HepG2 (cell line): ENCODE results near the gene DNMT3L. TPM values are rescaled to one million over a fixed set of nuclear protein-coding genes. Genes with fewer than 3 reads are reported as not detected.

ENCODE experiments used
- ATAC-seq: fragments of 200-7000 bp; cut with Tn5 transposase; 3 replicates; pipeline ENCODE4 v1.9.1; 2020; ENCODE audit warnings: mild to moderate bottlenecking, moderate library complexity
- BruUV-seq: library from RNA; stranded (reverse); fragments of 400-500 nt; replicated peaks from 2 replicates; lab custom pipeline; 2021; lab: Mats Ljungman, UMichigan
- CTCF ChIA-PET: fragments of 300-600 bp; formaldehyde crosslinking; extraction: SDS; loops from one replicate; lab custom pipeline; 2021; ENCODE audit warnings: low total read pairs, inconsistent platforms, low intra/inter-chr PET ratio; lab: Yijun Ruan, JAX
- POLR2A ChIA-PET: fragments of 350-600 bp; sonication (Branson Sonifier 250); formaldehyde crosslinking; loops from one replicate; lab custom pipeline; 2020; ENCODE audit warnings: antibody characterized with exemption, inconsistent platforms; lab: Yijun Ruan, JAX
- DNase-seq: peaks from one replicate; pipeline ENCODE4 v3.0.0-alpha.2; 2015; ENCODE audit warnings: low spot score
- FAIRE-seq: peaks from 3 replicates; lab custom pipeline; 2011; peaks lifted over from hg19 to GRCh38; lab: Jason Lieb, UNC
- H2AFZ ChIP-seq: one replicate; pipeline ENCODE4 v1.6.1; 2011; ENCODE audit warnings: low read length, inconsistent platforms
- H3K27ac ChIP-seq: fragments of 300-600 bp; 3 replicates; pipeline ENCODE4 v1.8.0; 2011; ENCODE audit warnings: mixed run types, mild to moderate bottlenecking, mixed read lengths, low read length, inconsistent platforms; ENCODE audit not compliant: insufficient read depth; ENCODE audit errors: extremely low read length
- H3K27me3 ChIP-seq, 2 experiments: fragments of 200-600 bp in 1 of 2; 2 replicates in 1 of 2; 3 replicates in 1 of 2; pipeline versions ENCODE4 v1.6.0 to v1.8.0; 2011; ENCODE audit warnings: low read length in 2 of 2, mild to moderate bottlenecking in 2 of 2, moderate library complexity in 2 of 2, inconsistent platforms in 1 of 2; ENCODE audit not compliant: insufficient read depth in 2 of 2, control insufficient read depth in 1 of 2
- H3K36me3 ChIP-seq, 2 experiments: fragments of 200-600 bp in 1 of 2; replicated peaks in 1 of 2; 2 replicates in 1 of 2; 3 replicates in 1 of 2; pipeline versions ENCODE4 v1.5.1 to v1.8.0; 2011; ENCODE audit warnings: low read length in 2 of 2, inconsistent platforms in 1 of 2; ENCODE audit not compliant: insufficient read depth in 2 of 2, control insufficient read depth in 1 of 2
- H3K4me1 ChIP-seq: 2 replicates; pipeline ENCODE4 v1.5.1; 2012; ENCODE audit warnings: low read length, inconsistent platforms; ENCODE audit not compliant: insufficient read depth
- H3K4me2 ChIP-seq: 2 replicates; pipeline ENCODE4 v1.6.0; 2011; ENCODE audit warnings: low read depth, low read length, inconsistent platforms
- H3K4me3 ChIP-seq, 3 experiments: fragments of 200-600 bp in 1 of 3; sonication (generic), shearing (Covaris generic) in 1 of 3; replicated peaks in 1 of 3; 2 replicates each; pipeline ENCODE4 v1.5.1; 2011 to 2016; ENCODE audit warnings: low read length in 3 of 3, inconsistent platforms in 2 of 3, low read depth in 2 of 3, mild to moderate bottlenecking in 2 of 3, control low read depth in 1 of 3, mixed read lengths in 1 of 3; ENCODE audit not compliant: insufficient read depth in 1 of 3
- H3K79me2 ChIP-seq: one replicate; pipeline ENCODE4 v1.6.1; 2011; ENCODE audit warnings: low read length, inconsistent platforms; ENCODE audit not compliant: insufficient read depth
- H3K9ac ChIP-seq: 2 replicates; pipeline ENCODE4 v1.6.0; 2011; ENCODE audit warnings: mild to moderate bottlenecking, low read depth, low read length, inconsistent platforms; ENCODE audit not compliant: insufficient read depth
- H3K9me3 ChIP-seq: 2 replicates; pipeline ENCODE4 v1.5.1; 2012; ENCODE audit warnings: mild to moderate bottlenecking, low read length
- H4K20me1 ChIP-seq: 2 replicates; pipeline ENCODE4 v1.6.0; 2011; ENCODE audit warnings: inconsistent platforms, mild to moderate bottlenecking, low read length, moderate library complexity; ENCODE audit not compliant: insufficient read depth
- ELF4 ChIP-seq: sonication (generic); formaldehyde crosslinking; IDR thresholded peaks from 2 replicates; pipeline ENCODE4 v1.5.0; 2020; ENCODE audit warnings: missing genetic modification reagents, mild to moderate bottlenecking, moderate library complexity, borderline replicate concordance
- FOSL1 ChIP-seq: sonication (generic); formaldehyde crosslinking; IDR thresholded peaks from 2 replicates; pipeline ENCODE4 v1.9.0; 2021; ENCODE audit warnings: missing genetic modification reagents, borderline replicate concordance
- FOSL2 ChIP-seq: sonication (generic); formaldehyde crosslinking; IDR thresholded peaks from 2 replicates; pipeline ENCODE4 v1.4.0; 2020; ENCODE audit warnings: missing genetic modification reagents
- HOXD1 ChIP-seq: sonication (generic); formaldehyde crosslinking; IDR thresholded peaks from 2 replicates; pipeline ENCODE4 v1.5.0; 2020; ENCODE audit warnings: missing genetic modification reagents
- ZBTB20 ChIP-seq: sonication (generic); formaldehyde crosslinking; IDR thresholded peaks from 2 replicates; pipeline ENCODE4 v1.8.1; 2023; ENCODE audit warnings: missing genetic modification reagents, low read depth, mild to moderate bottlenecking, borderline replicate concordance
- ZNF235 ChIP-seq: sonication (generic); formaldehyde crosslinking; IDR thresholded peaks from 2 replicates; pipeline ENCODE4 v1.8.1; 2023; ENCODE audit warnings: mild to moderate bottlenecking, missing genetic modification reagents, borderline replicate concordance
- ZNF598 ChIP-seq: sonication (generic); formaldehyde crosslinking; IDR thresholded peaks from 2 replicates; pipeline ENCODE4 v1.5.1; 2020; ENCODE audit warnings: mild to moderate bottlenecking, missing genetic modification reagents, borderline replicate concordance
- ZNF615 ChIP-seq: sonication (generic); formaldehyde crosslinking; IDR thresholded peaks from 2 replicates; pipeline ENCODE4 v1.5.0; 2020; ENCODE audit warnings: mild to moderate bottlenecking, missing genetic modification reagents, borderline replicate concordance
- WGBS: methylation state at CpG from one replicate; pipeline ENCODE4 v1.1.6; 2017; ENCODE audit warnings: low lambda C conversion rate; 5-methylcytosine and 5-hydroxymethylcytosine counted together
- in situ Hi-C: cut with HindIII; loops from 2 replicates; pipeline ENCODE4 v1.10.0; 2017; ENCODE audit warnings: low pct_unique_long_range_greater_than_20kb; ENCODE audit not compliant: extremely low pct_ligation_motif_present
- intact Hi-C: fragments of 100-400 bp; cut with micrococcal nuclease; formaldehyde crosslinking; loops from one replicate; pipeline ENCODE4 v1.10.0; 2022; ENCODE audit not compliant: unreplicated experiment
- polyA plus RNA-seq, 8 experiments: library from polyadenylated mRNA; depleted of rRNA in 3 of 8; stranded (reverse) in 7 of 8; unstranded in 1 of 8; fragments of >200 nt; fragmentation: Illumina TruSeq in 4 of 8; extraction: Trizol in 4 of 8; gene quantifications; 2 replicates each; pipeline versions ENCODE4 v1.2.1 to v1.2.3, GENCODE V29; 2011 to 2016; ENCODE audit warnings: low read depth in 4 of 8, missing spikeins in 1 of 8, mixed read lengths in 1 of 8; ENCODE audit not compliant: insufficient read depth in 1 of 8
- total RNA-seq, 5 experiments: library from RNA; depleted of rRNA; stranded (reverse); fragments of >200 nt; fragmentation: Illumina TruSeq; extraction: Trizol; gene quantifications; 2 replicates each; pipeline ENCODE4 v1.2.3, GENCODE V29; 2016; ENCODE audit warnings: low read depth in 1 of 5
- TF ChIP-seq, protein P1 (sequence below): sonication (generic); formaldehyde crosslinking; IDR thresholded peaks from 2 replicates; pipeline ENCODE4 v1.4.0; 2020; ENCODE audit warnings: mild to moderate bottlenecking, missing genetic modification reagents
- TF ChIP-seq, protein P2 (sequence below): sonication (generic); formaldehyde crosslinking; IDR thresholded peaks from 2 replicates; pipeline ENCODE4 v1.5.0; 2020; ENCODE audit warnings: mild to moderate bottlenecking, missing genetic modification reagents
- TF ChIP-seq, protein P3 (sequence below): sonication (generic); formaldehyde crosslinking; IDR thresholded peaks from 2 replicates; pipeline ENCODE4 v1.4.0; 2020; ENCODE audit warnings: missing genetic modification reagents, borderline replicate concordance
- TF ChIP-seq, protein P4 (sequence below): sonication (generic); formaldehyde crosslinking; IDR thresholded peaks from 2 replicates; pipeline ENCODE4 v1.4.0; 2020; ENCODE audit warnings: missing genetic modification reagents, borderline replicate concordance

The DNMT3L gene
- total and polyA plus RNA-seq, 2 of the 13 experiments (the other 11 are each of a cell fraction or from before 2014, with no cell fraction given): 0.75 to 1.7 TPM

DNA sequence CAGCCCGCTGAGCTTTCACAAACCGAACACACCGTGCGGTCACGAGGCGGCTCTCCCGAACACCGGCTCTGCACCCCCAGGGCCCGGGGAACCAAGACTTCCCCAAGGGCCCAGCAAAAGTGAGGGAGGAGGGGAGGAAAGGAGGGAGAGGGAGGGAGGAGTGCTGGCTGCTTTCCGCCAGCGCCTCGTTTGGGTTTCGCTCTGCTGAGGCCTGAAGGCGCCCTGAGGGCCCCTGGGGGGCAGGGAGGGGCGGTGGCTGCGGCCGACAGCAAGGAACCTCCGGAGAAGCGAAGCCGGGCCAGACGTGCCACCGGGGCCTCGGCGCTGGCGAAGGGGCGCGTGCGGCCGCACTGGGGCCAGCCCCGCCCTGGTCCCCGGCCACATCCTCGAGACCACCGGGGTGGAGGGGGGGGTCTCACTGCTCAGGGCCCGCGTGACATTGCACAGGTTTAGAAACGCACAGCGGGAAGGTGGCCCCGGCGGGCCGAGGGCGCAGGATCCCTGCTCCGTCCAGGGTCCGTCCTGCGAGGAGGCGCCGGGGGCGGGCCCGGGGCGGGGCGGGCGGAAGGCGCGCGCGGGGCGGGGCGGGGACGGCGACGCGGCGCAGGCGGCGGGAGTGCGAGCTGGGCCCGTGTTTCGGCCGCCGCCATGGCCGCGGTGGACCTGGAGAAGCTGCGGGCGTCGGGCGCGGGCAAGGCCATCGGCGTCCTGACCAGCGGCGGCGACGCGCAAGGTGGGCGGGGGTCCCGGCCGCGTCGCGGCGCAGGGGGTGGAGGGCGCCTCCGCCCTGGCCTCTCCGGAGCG, 38.0 kb upstream of the DNMT3L start, which contains the start of gene PFKL:
TSS of gene PFKL (plus strand) at position 596 of the 804 bp plus-strand sequence. CDS start at position 649, 53 bp downstream.
- intact Hi-C loops (loop anchor here (10.0 kb wide), 1 partner anchor 185 kb away; no protein-coding TSS in a partner anchor), in situ Hi-C loops (loop anchor here (5.0 kb wide), 1 partner anchor 38 kb away; the partner anchor contains the start of gene CFAP410)
- Histone ChIP-seq H3K79me2 (peaks cover 20% of the 10 kb centered on the region), H3K4me1 (peaks cover 75% of the 10 kb centered on the region), H3K4me3 (peak within 1 kb of the TSS; percentile 66 to 80 (median 75)), H2AFZ (no peak within 1 kb of the TSS), H3K27me3 (peaks cover 9 to 26% of the 10 kb centered on the region in 2 experiments), H3K9me3 (no peaks in the 10 kb centered on the region), H4K20me1 (peaks cover 11% of the 10 kb centered on the region; the same call in 1 of the 2 replicates), H3K27ac (peak within 1 kb of the TSS; percentile 87), H3K36me3 (no peaks in the 10 kb centered on the region), H3K4me2 (peak within 1 kb of the TSS; percentile 97), H3K9ac (peak within 1 kb of the TSS; percentile 88)
- POLR2A ChIA-PET: interaction anchor here (2.2 kb wide), 1 partner anchor 206 kb away, joined by 6 read pairs; no protein-coding TSS in a partner anchor
- DNase-seq (peak; percentile 24), FAIRE-seq (no peak), ATAC-seq (peak; percentile 31)
- CTCF ChIA-PET: no interaction called here
- WGBS: 0% methylated on average over 11 of the region's 94 CpGs
- BruUV-seq: TSS peak; percentile 76
- TF ChIP-seq ZBTB20 (CRISPR knock-in tag) (no peak), ZNF598 (CRISPR knock-in tag) (no peak), ELF4 (CRISPR knock-in tag) (peak; percentile 16; the same call in 1 of the 2 replicates), FOSL2 (CRISPR knock-in tag) (no peak), ZNF235 (0 out of 2 replicates have a peak, but pooled peaks have one; percentile 12), ZNF615 (CRISPR knock-in tag) (no peak), HOXD1 (0 out of 2 replicates have a peak, but pooled peaks have one; percentile 31), FOSL1 (CRISPR knock-in tag) (no peak)
- TF ChIP-seq, protein P1, sequence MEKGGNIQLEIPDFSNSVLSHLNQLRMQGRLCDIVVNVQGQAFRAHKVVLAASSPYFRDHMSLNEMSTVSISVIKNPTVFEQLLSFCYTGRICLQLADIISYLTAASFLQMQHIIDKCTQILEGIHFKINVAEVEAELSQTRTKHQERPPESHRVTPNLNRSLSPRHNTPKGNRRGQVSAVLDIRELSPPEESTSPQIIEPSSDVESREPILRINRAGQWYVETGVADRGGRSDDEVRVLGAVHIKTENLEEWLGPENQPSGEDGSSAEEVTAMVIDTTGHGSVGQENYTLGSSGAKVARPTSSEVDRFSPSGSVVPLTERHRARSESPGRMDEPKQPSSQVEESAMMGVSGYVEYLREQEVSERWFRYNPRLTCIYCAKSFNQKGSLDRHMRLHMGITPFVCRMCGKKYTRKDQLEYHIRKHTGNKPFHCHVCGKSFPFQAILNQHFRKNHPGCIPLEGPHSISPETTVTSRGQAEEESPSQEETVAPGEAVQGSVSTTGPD (CRISPR knock-in tag): no peak
- TF ChIP-seq, protein P2, sequence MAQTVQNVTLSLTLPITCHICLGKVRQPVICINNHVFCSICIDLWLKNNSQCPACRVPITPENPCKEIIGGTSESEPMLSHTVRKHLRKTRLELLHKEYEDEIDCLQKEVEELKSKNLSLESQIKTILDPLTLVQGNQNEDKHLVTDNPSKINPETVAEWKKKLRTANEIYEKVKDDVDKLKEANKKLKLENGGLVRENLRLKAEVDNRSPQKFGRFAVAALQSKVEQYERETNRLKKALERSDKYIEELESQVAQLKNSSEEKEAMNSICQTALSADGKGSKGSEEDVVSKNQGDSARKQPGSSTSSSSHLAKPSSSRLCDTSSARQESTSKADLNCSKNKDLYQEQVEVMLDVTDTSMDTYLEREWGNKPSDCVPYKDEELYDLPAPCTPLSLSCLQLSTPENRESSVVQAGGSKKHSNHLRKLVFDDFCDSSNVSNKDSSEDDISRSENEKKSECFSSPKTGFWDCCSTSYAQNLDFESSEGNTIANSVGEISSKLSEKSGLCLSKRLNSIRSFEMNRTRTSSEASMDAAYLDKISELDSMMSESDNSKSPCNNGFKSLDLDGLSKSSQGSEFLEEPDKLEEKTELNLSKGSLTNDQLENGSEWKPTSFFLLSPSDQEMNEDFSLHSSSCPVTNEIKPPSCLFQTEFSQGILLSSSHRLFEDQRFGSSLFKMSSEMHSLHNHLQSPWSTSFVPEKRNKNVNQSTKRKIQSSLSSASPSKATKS: no peak
- TF ChIP-seq, protein P3, sequence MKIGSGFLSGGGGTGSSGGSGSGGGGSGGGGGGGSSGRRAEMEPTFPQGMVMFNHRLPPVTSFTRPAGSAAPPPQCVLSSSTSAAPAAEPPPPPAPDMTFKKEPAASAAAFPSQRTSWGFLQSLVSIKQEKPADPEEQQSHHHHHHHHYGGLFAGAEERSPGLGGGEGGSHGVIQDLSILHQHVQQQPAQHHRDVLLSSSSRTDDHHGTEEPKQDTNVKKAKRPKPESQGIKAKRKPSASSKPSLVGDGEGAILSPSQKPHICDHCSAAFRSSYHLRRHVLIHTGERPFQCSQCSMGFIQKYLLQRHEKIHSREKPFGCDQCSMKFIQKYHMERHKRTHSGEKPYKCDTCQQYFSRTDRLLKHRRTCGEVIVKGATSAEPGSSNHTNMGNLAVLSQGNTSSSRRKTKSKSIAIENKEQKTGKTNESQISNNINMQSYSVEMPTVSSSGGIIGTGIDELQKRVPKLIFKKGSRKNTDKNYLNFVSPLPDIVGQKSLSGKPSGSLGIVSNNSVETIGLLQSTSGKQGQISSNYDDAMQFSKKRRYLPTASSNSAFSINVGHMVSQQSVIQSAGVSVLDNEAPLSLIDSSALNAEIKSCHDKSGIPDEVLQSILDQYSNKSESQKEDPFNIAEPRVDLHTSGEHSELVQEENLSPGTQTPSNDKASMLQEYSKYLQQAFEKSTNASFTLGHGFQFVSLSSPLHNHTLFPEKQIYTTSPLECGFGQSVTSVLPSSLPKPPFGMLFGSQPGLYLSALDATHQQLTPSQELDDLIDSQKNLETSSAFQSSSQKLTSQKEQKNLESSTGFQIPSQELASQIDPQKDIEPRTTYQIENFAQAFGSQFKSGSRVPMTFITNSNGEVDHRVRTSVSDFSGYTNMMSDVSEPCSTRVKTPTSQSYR: peak; percentile 32; the same call in 1 of the 2 replicates
- TF ChIP-seq, protein P4, sequence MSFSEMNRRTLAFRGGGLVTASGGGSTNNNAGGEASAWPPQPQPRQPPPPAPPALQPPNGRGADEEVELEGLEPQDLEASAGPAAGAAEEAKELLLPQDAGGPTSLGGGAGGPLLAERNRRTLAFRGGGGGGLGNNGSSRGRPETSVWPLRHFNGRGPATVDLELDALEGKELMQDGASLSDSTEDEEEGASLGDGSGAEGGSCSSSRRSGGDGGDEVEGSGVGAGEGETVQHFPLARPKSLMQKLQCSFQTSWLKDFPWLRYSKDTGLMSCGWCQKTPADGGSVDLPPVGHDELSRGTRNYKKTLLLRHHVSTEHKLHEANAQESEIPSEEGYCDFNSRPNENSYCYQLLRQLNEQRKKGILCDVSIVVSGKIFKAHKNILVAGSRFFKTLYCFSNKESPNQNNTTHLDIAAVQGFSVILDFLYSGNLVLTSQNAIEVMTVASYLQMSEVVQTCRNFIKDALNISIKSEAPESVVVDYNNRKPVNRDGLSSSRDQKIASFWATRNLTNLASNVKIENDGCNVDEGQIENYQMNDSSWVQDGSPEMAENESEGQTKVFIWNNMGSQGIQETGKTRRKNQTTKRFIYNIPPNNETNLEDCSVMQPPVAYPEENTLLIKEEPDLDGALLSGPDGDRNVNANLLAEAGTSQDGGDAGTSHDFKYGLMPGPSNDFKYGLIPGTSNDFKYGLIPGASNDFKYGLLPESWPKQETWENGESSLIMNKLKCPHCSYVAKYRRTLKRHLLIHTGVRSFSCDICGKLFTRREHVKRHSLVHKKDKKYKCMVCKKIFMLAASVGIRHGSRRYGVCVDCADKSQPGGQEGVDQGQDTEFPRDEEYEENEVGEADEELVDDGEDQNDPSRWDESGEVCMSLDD (CRISPR knock-in tag): no peak
